GM12865 (cell line): ENCODE measurements around the gene PCNX1.

ENCODE experiments used
- DNase-seq: peaks from one replicate; pipeline ENCODE4 v3.0.0; 2010; ENCODE audit warnings: low read depth
- H3K4me3 ChIP-seq: 2 replicates; pipeline ENCODE4 v1.5.1; 2011; ENCODE audit warnings: mild to moderate bottlenecking, low read depth, low read length, control low read depth
- TF ChIP-seq, protein P1 (sequence below): IDR thresholded peaks from 2 replicates; pipeline ENCODE4 v1.5.1; 2011; ENCODE audit warnings: low read length, control low read depth, low read depth, inconsistent platforms; ENCODE audit not compliant: insufficient read depth; ENCODE audit errors: missing control alignments

PCNX1 gene

DNA sequence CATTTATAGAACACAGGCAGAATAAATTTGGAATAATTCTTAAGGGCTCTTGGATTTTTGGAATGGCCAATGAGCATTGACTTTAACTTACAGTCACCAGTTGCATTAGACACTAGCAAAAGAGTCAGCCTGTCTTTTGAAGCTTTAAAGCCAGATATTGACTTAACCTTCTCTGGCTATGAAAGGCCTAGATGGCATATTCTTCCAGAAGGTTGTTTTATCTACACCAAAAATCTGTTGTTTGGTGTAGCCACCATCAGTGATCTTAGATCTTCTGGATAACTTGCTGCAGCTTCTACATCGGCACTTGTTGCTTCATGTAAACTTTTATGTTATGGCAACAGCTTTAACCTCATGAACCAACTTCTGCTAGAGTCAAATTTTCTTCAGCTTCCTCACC, 10.4 kb downstream of the PCNX1 start:
- no peak for DNase-seq
- TF ChIP-seq, protein P1, sequence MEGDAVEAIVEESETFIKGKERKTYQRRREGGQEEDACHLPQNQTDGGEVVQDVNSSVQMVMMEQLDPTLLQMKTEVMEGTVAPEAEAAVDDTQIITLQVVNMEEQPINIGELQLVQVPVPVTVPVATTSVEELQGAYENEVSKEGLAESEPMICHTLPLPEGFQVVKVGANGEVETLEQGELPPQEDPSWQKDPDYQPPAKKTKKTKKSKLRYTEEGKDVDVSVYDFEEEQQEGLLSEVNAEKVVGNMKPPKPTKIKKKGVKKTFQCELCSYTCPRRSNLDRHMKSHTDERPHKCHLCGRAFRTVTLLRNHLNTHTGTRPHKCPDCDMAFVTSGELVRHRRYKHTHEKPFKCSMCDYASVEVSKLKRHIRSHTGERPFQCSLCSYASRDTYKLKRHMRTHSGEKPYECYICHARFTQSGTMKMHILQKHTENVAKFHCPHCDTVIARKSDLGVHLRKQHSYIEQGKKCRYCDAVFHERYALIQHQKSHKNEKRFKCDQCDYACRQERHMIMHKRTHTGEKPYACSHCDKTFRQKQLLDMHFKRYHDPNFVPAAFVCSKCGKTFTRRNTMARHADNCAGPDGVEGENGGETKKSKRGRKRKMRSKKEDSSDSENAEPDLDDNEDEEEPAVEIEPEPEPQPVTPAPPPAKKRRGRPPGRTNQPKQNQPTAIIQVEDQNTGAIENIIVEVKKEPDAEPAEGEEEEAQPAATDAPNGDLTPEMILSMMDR: no peak
- no peak overlapping the region for H3K4me3 ChIP-seq

DNA sequence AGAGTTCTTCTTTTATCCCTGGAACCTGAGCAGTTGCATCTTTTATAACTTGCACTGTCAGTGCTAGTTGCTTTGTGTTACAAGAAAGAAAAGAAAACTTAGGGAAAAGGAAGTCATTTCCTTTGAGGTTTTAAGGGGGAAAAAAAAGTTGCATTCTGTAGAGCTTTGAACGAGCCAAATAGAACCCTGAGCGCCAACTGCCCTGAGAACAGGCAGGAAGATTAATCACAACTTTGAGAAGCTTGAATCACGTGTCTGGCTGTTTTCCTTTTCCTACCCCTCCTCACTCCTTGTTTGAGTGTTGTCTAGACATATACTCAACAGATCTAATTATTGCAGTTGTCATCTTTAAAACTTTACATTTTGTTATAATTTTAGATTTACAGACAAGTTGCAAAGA, 12.5 kb downstream of the PCNX1 start:
- H3K4me3 ChIP-seq: no peak overlapping the region
- TF ChIP-seq, protein P1: no peak
- no peak for DNase-seq

DNA sequence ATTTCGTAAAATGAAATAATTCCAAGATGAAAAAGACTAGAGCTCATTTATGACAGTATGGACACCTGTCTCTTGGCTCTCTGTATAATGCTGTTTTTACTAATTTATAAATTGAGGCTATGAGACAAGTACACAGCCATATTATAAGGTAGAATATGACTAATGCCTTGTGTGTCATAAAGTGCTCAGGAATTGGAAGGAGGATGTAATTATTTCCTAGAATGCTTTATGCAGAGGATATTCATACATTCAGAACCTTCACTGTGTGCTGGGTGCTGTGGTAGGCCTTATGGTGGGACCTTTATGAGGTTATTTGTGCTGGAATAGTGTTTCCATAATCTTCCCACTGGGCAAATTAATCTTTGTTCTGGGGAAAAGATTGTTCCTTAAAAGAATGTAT, 13.3 kb downstream of the PCNX1 start:
- DNase-seq: no peak
- no peak overlapping the region for H3K4me3 ChIP-seq
- TF ChIP-seq, protein P1: no peak

DNA sequence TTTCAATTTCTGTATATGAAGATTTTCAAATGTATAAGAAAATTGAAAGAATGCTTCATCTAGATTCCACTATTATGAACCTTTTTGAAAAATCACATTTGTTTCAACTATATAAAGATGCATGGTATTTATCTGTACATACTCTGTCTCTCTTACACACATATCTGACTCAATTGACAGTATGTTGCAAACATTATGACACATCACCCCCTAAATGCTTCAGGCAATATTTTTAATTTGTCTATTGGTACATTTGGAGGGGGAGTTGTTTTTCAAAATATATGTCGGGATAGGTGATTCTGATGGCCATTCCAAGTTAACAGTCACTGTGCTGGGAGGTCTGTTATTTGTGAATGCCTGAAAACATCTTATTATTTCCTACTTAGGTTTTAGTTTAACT, 14.4 kb downstream of the PCNX1 start:
- DNase-seq: no peak
- TF ChIP-seq, protein P1: no peak
- no peak overlapping the region for H3K4me3 ChIP-seq

DNA sequence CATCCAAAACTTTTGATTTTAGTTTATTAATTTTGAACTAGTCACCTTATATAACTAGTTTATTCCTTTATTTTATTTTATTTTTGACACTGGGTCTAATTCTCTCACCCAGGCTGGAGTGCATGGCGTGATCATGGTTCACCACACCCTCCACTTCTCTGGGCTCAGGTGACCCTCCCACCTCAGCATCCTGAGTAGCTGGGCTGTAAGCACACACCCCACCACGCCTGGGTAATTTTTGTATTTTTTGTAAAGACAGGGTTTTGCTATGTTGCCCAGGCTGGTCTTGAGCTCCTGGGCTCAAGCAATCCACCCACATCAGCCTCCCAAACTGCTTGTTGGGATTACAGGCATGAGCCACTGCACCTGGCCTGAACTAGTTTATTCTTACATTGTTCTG, 17.3 kb downstream of the PCNX1 start:
- TF ChIP-seq, protein P1: no peak
- no peak overlapping the region for H3K4me3 ChIP-seq
- no peak for DNase-seq

DNA sequence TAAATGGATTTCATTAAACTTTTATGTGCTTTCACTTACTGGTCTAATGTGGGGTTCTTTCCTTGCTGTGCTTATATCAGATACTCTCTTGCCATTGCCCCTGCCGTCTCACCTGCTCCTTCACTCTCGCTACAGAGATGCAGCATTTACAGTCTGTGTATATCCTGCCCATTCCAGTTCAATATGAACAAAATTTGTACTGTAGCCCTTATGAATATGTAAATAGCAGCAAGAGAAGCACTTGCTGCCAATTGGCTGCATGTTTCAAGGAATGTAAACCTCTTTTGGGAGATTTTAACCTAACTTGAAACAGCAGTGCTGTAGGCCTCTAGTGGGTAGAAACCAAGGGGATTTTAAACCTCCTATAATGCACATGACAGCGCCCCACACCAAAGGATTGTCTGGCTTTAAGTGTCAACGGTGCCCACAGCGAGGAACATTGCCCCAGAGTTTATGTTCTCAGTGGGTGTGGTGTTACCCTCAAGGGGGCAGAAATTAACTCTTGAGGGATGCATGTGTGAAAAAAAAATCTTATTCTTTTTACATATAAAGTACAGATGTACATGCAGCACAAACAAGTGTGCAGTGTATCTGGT, 19.1 kb downstream of the PCNX1 start:
- DNase-seq: no peak
- no peak overlapping the region for H3K4me3 ChIP-seq
- TF ChIP-seq, protein P1: no peak

DNA sequence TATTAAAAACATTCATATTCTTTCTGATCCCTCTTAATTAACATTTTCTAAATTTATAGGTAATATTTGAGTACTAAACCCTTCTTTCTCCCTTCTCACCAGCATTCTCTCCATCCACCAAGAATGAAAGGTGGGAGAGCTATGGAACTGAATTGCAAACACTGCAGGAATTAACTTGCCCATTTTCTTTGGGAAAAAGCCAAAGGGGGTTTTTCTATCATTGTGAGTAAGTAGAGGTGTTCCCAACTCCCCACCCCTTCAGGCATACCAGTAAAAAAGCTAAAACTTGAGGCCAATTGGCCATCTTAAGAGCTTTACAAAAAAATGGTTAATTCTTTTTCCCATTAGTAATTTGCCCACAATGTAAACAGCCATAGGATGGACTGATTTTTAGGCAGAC, 23.7 kb downstream of the PCNX1 start:
- TF ChIP-seq, protein P1: no peak
- H3K4me3 ChIP-seq: no peak overlapping the region
- DNase-seq: no peak
